GM23338 (cell line): Measurements from ENCODE around the gene CFAP90.

Experiments used
- CTCF ChIP-seq, 2 experiments: fragments of 200-600 bp in 1 of 2; sonication (generic) in 1 of 2; conservative IDR thresholded peaks; 2 replicates each; pipeline versions ENCODE4 v1.5.1 to v1.6.1; 2016 to 2017; ENCODE audit warnings: antibody characterized with exemption in 2 of 2, low read depth in 2 of 2, mild to moderate bottlenecking in 2 of 2, moderate library complexity in 1 of 2
- EZH2 ChIP-seq: fragments of 200-600 bp; sonication (generic); IDR thresholded peaks from one replicate; pipeline ENCODE4 v1.8.0; 2017; ENCODE audit warnings: antibody characterized with exemption, mild to moderate bottlenecking, low read depth; ENCODE audit not compliant: unreplicated experiment
- JUNB ChIP-seq: IDR thresholded peaks from one replicate; pipeline ENCODE4 v1.6.1; 2016; ENCODE audit warnings: antibody characterized with exemption; ENCODE audit not compliant: unreplicated experiment
- POLR2AphosphoS5 ChIP-seq: IDR thresholded peaks from 2 replicates; pipeline ENCODE4 v1.6.1; 2016; ENCODE audit warnings: antibody characterized with exemption, low read depth
- REST ChIP-seq: IDR thresholded peaks from one replicate; pipeline ENCODE4 v1.6.1; 2018; ENCODE audit warnings: antibody characterized with exemption; ENCODE audit not compliant: unreplicated experiment
- ZNF114 ChIP-seq: fragments of 250-450 bp; sonication (Bioruptor Pico); IDR thresholded peaks from 2 replicates; pipeline ENCODE4 v1.5.0; 2020; ENCODE audit warnings: mild to moderate bottlenecking, moderate library complexity

- TF ChIP-seq CTCF (conservative IDR thresholded peaks at IDR 0.05; ENCODE audit: low read depth in 2 of 2) = no peak
- TF ChIP-seq POLR2AphosphoS5 = no peak
- TF ChIP-seq REST = no peak
- no peak for TF ChIP-seq EZH2
- no peak for TF ChIP-seq ZNF114 (CRISPR knock-in tag)
- no peak for TF ChIP-seq JUNB
Measured at GRCh38 chr5:7789567-7789966, 61.4 kb downstream of the CFAP90 start.
